ENCODE data around the gene SLC35C1. TPM values are rescaled to one million over a fixed set of nuclear protein-coding genes. Genes with fewer than 3 reads are reported as not detected.

The SLC35C1 gene
- total and polyA plus RNA-seq, 2 of the 13 experiments (the other 11 are each of a cell fraction or from before 2014, with no cell fraction given), result 2.9 to 7.0 TPM

- ATAC-seq, result no peak
- POLR2A ChIA-PET, result interaction anchor here (0.9 kb wide), 1 partner anchor 35 kb away, joined by 3 read pairs; no protein-coding TSS in a partner anchor
- no peaks in the 10 kb centered on the region for H3K36me3 ChIP-seq (replicated peaks in 1 of 2; ENCODE audit: control insufficient read depth in 1 of 2, insufficient read depth in 2 of 2, low read length in 2 of 2)
These were observed 28.8 kb downstream of the SLC35C1 start for GRCh38 chr11:45833761-45834160.

More at GRCh38 chr11:45833761-45834160, 28.8 kb downstream of the SLC35C1 start:
- Histone ChIP-seq H2AFZ (ENCODE audit: low read length) (no peak overlapping the region), H3K4me2 (ENCODE audit: low read depth, low read length) (no peak overlapping the region), H3K4me3 (replicated peaks in 1 of 3; ENCODE audit: insufficient read depth in 1 of 3, low read depth in 2 of 3, low read length in 3 of 3) (no peak overlapping the region), H3K4me1 (ENCODE audit: insufficient read depth, low read length) (no peaks in the 10 kb centered on the region), H4K20me1 (ENCODE audit: insufficient read depth, low read length) (no peaks in the 10 kb centered on the region), H3K9me3 (ENCODE audit: low read length) (no peaks in the 10 kb centered on the region), H3K27ac (ENCODE audit: extremely low read length, insufficient read depth, low read length) (no peak overlapping the region), H3K9ac (ENCODE audit: insufficient read depth, low read depth, low read length) (no peak overlapping the region), H3K27me3 (ENCODE audit: control insufficient read depth in 1 of 2, insufficient read depth in 2 of 2, low read length in 2 of 2) (peaks cover 0 to 11% of the 10 kb centered on the region in 2 experiments; a peak in 1 of 5 replicates), H3K79me2 (ENCODE audit: insufficient read depth, low read length) (no peaks in the 10 kb centered on the region)
- no TSS peak for BruUV-seq (replicated peaks)
- intact Hi-C loops (cut with micrococcal nuclease; ENCODE audit: unreplicated experiment) (no loop called here), in situ Hi-C loops (cut with HindIII; ENCODE audit: extremely low pct_ligation_motif_present, low pct_unique_long_range_greater_than_20kb) (no loop called here)
- 38% methylated on average over 3 of the region's 3 CpGs for WGBS (ENCODE audit: low lambda C conversion rate)
- CTCF ChIA-PET (ENCODE audit: low intra/inter-chr PET ratio, low total read pairs), result no interaction called here
- TF ChIP-seq ZNF816 (CRISPR knock-in tag; IDR thresholded peaks at IDR 0.05; ENCODE audit: borderline replicate concordance) (no peak), MAFG (CRISPR knock-in tag; IDR thresholded peaks at IDR 0.05) (no peak), HHEX (CRISPR knock-in tag; IDR thresholded peaks at IDR 0.05) (no peak), FOXM1 (CRISPR knock-in tag; IDR thresholded peaks at IDR 0.05) (no peak), ELF4 (CRISPR knock-in tag; IDR thresholded peaks at IDR 0.05; ENCODE audit: borderline replicate concordance) (no peak), HNF4A (CRISPR knock-in tag; IDR thresholded peaks at IDR 0.05) (no peak), ZBTB39 (CRISPR knock-in tag; IDR thresholded peaks at IDR 0.05) (no peak), ZNF124 (CRISPR knock-in tag; IDR thresholded peaks at IDR 0.05) (no peak), ZEB1 (IDR thresholded peaks at IDR 0.05; ENCODE audit: insufficient replicate concordance, low read depth) (no peak)
- DNase-seq (ENCODE audit: low spot score) (no peak), FAIRE-seq (no peak)

Data from HepG2 (cell line).